HepG2 (cell line): ENCODE data around the gene CHKB. TPM values are rescaled to one million over a fixed set of nuclear protein-coding genes. Genes with fewer than 3 reads are reported as not detected.

Experiments
- BCLAF1 ChIP-seq: fragments of 450-650 bp; IDR thresholded peaks from 2 replicates; pipeline ENCODE4 v1.6.1; 2017; ENCODE audit warnings: mild to moderate bottlenecking
- BORCS8-MEF2B ChIP-seq: sonication (generic); formaldehyde crosslinking; IDR thresholded peaks from 2 replicates; pipeline ENCODE4 v1.8.0; 2022; ENCODE audit warnings: mild to moderate bottlenecking, missing genetic modification reagents
- CBX2 ChIP-seq, 2 experiments: fragments of 200-600 bp in 1 of 2; sonication (generic); formaldehyde crosslinking in 1 of 2; IDR thresholded peaks; 2 replicates each; pipeline versions ENCODE4 v1.7.0 to v1.8.1; 2018 to 2022; ENCODE audit warnings: low read depth in 2 of 2, low read length in 1 of 2, mild to moderate bottlenecking in 1 of 2, missing genetic modification reagents in 1 of 2
- CREB1 ChIP-seq, 2 experiments: fragments of 450-650 bp in 1 of 2; IDR thresholded peaks; 2 replicates each; pipeline ENCODE4 v1.6.1; 2016 to 2017; ENCODE audit warnings: control low read depth in 1 of 2, mild to moderate bottlenecking in 1 of 2, missing compliant biosample characterization in 1 of 2, missing genetic modification characterization in 1 of 2
- ETV6 ChIP-seq: sonication (generic); formaldehyde crosslinking; conservative IDR thresholded peaks from 2 replicates; pipeline ENCODE4 v1.4.0; 2020; ENCODE audit warnings: missing genetic modification reagents
- GATAD1 ChIP-seq: IDR thresholded peaks from 2 replicates; pipeline ENCODE4 v1.6.1; 2016; ENCODE audit warnings: missing genetic modification reagents, missing compliant biosample characterization
- GLI4 ChIP-seq: sonication (generic); formaldehyde crosslinking; IDR thresholded peaks from 2 replicates; pipeline ENCODE4 v1.5.1; 2020; ENCODE audit warnings: missing genetic modification reagents, mild to moderate bottlenecking, moderate library complexity, borderline replicate concordance
- HHEX ChIP-seq: IDR thresholded peaks from 2 replicates; pipeline ENCODE4 v1.6.1; 2016; ENCODE audit warnings: control low read depth
- HNRNPL ChIP-seq: fragments of 200-400 bp; formaldehyde crosslinking; IDR thresholded peaks from 2 replicates; pipeline ENCODE4 v1.6.1; 2017; ENCODE audit warnings: mild to moderate bottlenecking, low read depth, low read length
- JUN ChIP-seq: sonication (generic); formaldehyde crosslinking; IDR thresholded peaks from 2 replicates; pipeline ENCODE4 v1.4.0; 2020; ENCODE audit warnings: mild to moderate bottlenecking, missing genetic modification reagents
- KDM5B ChIP-seq: sonication (generic); formaldehyde crosslinking; IDR thresholded peaks from 2 replicates; pipeline ENCODE4 v1.4.0; 2020; ENCODE audit warnings: missing genetic modification reagents, mild to moderate bottlenecking, borderline replicate concordance
- KLF12 ChIP-seq: sonication (generic); formaldehyde crosslinking; IDR thresholded peaks from 2 replicates; pipeline ENCODE4 v1.4.0; 2020; ENCODE audit warnings: missing genetic modification reagents, borderline replicate concordance
- MIER3 ChIP-seq: IDR thresholded peaks from 2 replicates; pipeline ENCODE4 v1.6.1; 2016; ENCODE audit warnings: missing compliant biosample characterization, borderline replicate concordance
- MLLT10 ChIP-seq: sonication (generic); formaldehyde crosslinking; IDR thresholded peaks from 2 replicates; pipeline ENCODE4 v1.4.0; 2020; ENCODE audit warnings: missing genetic modification reagents
- PHF8 ChIP-seq: sonication (generic); formaldehyde crosslinking; IDR thresholded peaks from 2 replicates; pipeline ENCODE4 v1.5.0; 2020; ENCODE audit warnings: missing genetic modification reagents
- RCOR2 ChIP-seq: IDR thresholded peaks from 2 replicates; pipeline ENCODE4 v1.6.1; 2016; ENCODE audit warnings: missing biosample characterization, missing genetic modification reagents
- SALL2 ChIP-seq: sonication (generic); formaldehyde crosslinking; IDR thresholded peaks from 2 replicates; pipeline ENCODE4 v1.8.1; 2023; ENCODE audit warnings: mild to moderate bottlenecking, missing genetic modification reagents, inconsistent platforms
- SIX4 ChIP-seq: sonication (generic); formaldehyde crosslinking; IDR thresholded peaks from 2 replicates; pipeline ENCODE4 v1.4.0; 2020; ENCODE audit warnings: missing genetic modification reagents
- SNAPC2 ChIP-seq: sonication (generic); formaldehyde crosslinking; IDR thresholded peaks from 2 replicates; pipeline ENCODE4 v1.8.1; 2022; ENCODE audit warnings: mild to moderate bottlenecking, missing genetic modification reagents
- SP4 ChIP-seq: sonication (generic); formaldehyde crosslinking; IDR thresholded peaks from 2 replicates; pipeline ENCODE4 v1.8.1; 2023; ENCODE audit warnings: mild to moderate bottlenecking, missing genetic modification reagents
- TRAFD1 ChIP-seq: sonication (generic); formaldehyde crosslinking; IDR thresholded peaks from 2 replicates; pipeline ENCODE4 v1.5.1; 2020; ENCODE audit warnings: missing genetic modification reagents, mild to moderate bottlenecking, borderline replicate concordance
- ZBTB7A ChIP-seq: sonication (generic); formaldehyde crosslinking; IDR thresholded peaks from 2 replicates; pipeline ENCODE4 v1.8.0; 2022; ENCODE audit warnings: mild to moderate bottlenecking, missing genetic modification reagents
- ZNF335 ChIP-seq: sonication (generic); formaldehyde crosslinking; IDR thresholded peaks from 2 replicates; pipeline ENCODE4 v1.4.0; 2020; ENCODE audit warnings: missing genetic modification reagents
- ZNF337 ChIP-seq: sonication (generic); formaldehyde crosslinking; IDR thresholded peaks from 2 replicates; pipeline ENCODE4 v1.5.1; 2020; ENCODE audit warnings: missing genetic modification reagents, low read depth, mild to moderate bottlenecking, borderline replicate concordance
- ZNF597 ChIP-seq: sonication (generic); formaldehyde crosslinking; IDR thresholded peaks from 2 replicates; pipeline ENCODE4 v1.5.0; 2020; ENCODE audit warnings: missing genetic modification reagents
- ZSCAN30 ChIP-seq: sonication (generic); formaldehyde crosslinking; IDR thresholded peaks from 2 replicates; pipeline ENCODE4 v1.5.0; 2020; ENCODE audit warnings: mild to moderate bottlenecking, missing genetic modification reagents
- polyA plus RNA-seq, 8 experiments: library from polyadenylated mRNA; depleted of rRNA in 3 of 8; stranded (reverse) in 7 of 8; unstranded in 1 of 8; fragments of >200 nt; fragmentation: Illumina TruSeq in 4 of 8; extraction: Trizol in 4 of 8; gene quantifications; 2 replicates each; pipeline versions ENCODE4 v1.2.1 to v1.2.3, GENCODE V29; 2011 to 2016; ENCODE audit warnings: low read depth in 4 of 8, missing spikeins in 1 of 8, mixed read lengths in 1 of 8; ENCODE audit not compliant: insufficient read depth in 1 of 8
- total RNA-seq, 5 experiments: library from RNA; depleted of rRNA; stranded (reverse); fragments of >200 nt; fragmentation: Illumina TruSeq; extraction: Trizol; gene quantifications; 2 replicates each; pipeline ENCODE4 v1.2.3, GENCODE V29; 2016; ENCODE audit warnings: low read depth in 1 of 5

CHKB gene
- total and polyA plus RNA-seq, 2 of the 13 experiments (the other 11 are each of a cell fraction or from before 2014, with no cell fraction given): 24.5 to 42.7 TPM

GRCh38 chr22:50529897-50530579, 52.6 kb downstream of the CHKB start, which contains the start of gene TYMP (continued):
- TF ChIP-seq HNRNPL (no peak), ZSCAN30 (CRISPR knock-in tag) (0 out of 2 replicates have a peak, but pooled peaks have one; percentile 26), KDM5B (CRISPR knock-in tag) (no peak; the same call in none of the 2 replicates), GATAD1 (CRISPR knock-in tag) (no peak; the same call in 1 of the 2 replicates), SALL2 (CRISPR knock-in tag) (peak; percentile 63), PHF8 (peak; percentile 64; the same call in 1 of the 2 replicates), MLLT10 (no peak), SP4 (CRISPR knock-in tag) (0 out of 2 replicates have a peak, but pooled peaks have one; percentile 21), ETV6 (CRISPR knock-in tag) (no peak), ZNF597 (no peak), TRAFD1 (CRISPR knock-in tag) (no peak), ZBTB7A (peak; percentile 87; the same call in 1 of the 2 replicates), HHEX (CRISPR knock-in tag) (no peak), JUN (peak; percentile 11; the same call in 1 of the 2 replicates), BORCS8-MEF2B (0 out of 2 replicates have a peak, but pooled peaks have one; percentile 6), RCOR2 (CRISPR knock-in tag) (no peak), KLF12 (CRISPR knock-in tag) (peak; percentile 78), MIER3 (no peak; the same call in 1 of the 2 replicates), ZNF335 (no peak), ZNF337 (CRISPR knock-in tag) (no peak), GLI4 (CRISPR knock-in tag) (no peak), SNAPC2 (no peak), CBX2 (IDR thresholded peaks at IDR 0.05; ENCODE audit: low read depth, low read length) (no peak), CBX2 (CRISPR knock-in tag; IDR thresholded peaks at IDR 0.05; ENCODE audit: low read depth) (no peak), CREB1 (IDR thresholded peaks at IDR 0.05) (no peak), CREB1 (CRISPR knock-in tag; IDR thresholded peaks at IDR 0.05) (no peak), BCLAF1 (no peak), SIX4 (CRISPR knock-in tag) (peak; percentile 46; the same call in 1 of the 2 replicates)
